Measurements from ENCODE around the gene WHRN. TPM values are rescaled to one million over a fixed set of nuclear protein-coding genes. Genes with fewer than 3 reads are reported as not detected.

Gene WHRN
- total RNA-seq, 4 donors from 2014 or later: 8.1 to 12.6 (median 10.7) TPM

- no peak for DNase-seq (ENCODE audit: extremely low spot score)
- Histone ChIP-seq H3K36me3 (peaks cover 0 to 40% (median 17%) of the 10 kb centered on the region in 4 donors), H3K27ac (replicated peaks in 1 of 4) (no peak overlapping the region), H3K27me3 (no peaks in the 10 kb centered on the region), H3K4me1 (peaks cover 0 to 6% (median 0%) of the 10 kb centered on the region in 4 donors), H3K4me3 (no peak overlapping the region), H3K9me3 (no peaks in the 10 kb centered on the region)
- WGBS: 44% methylated on average over 8 of the region's 15 CpGs
- TF ChIP-seq CTCF (IDR thresholded peaks at IDR 0.05): peak; percentile 70 to 85 (median 74)
- TF ChIP-seq POLR2A (IDR thresholded peaks at IDR 0.05; ENCODE audit: low read depth): no peak
- peak in 1 of 2 donors; percentile 35 for TF ChIP-seq POLR2AphosphoS5 (IDR thresholded peaks at IDR 0.05)
- TF ChIP-seq EP300 (IDR thresholded peaks at IDR 0.05): no peak
- intact Hi-C loops (cut with DNase I): loop anchor here (1.0 to 10.0 kb wide), 5 partner anchors 102 to 609 kb away; partner anchors contain the start of genes ATP6V1G1 and WHRN
These were observed 99.8 kb downstream of the WHRN start for GRCh38 chr9:114405294-114406034.

- no peak for TF ChIP-seq EP300 (IDR thresholded peaks at IDR 0.05)
- no peak for TF ChIP-seq POLR2AphosphoS5 (IDR thresholded peaks at IDR 0.05)
- TF ChIP-seq POLR2A (IDR thresholded peaks at IDR 0.05; ENCODE audit: low read depth): no peak
- TF ChIP-seq CTCF (IDR thresholded peaks at IDR 0.05): no peak
- no peak overlapping the region for H3K27ac ChIP-seq (replicated peaks in 1 of 4)
- intact Hi-C loops (cut with DNase I): loop anchor here (10.0 kb wide), 3 partner anchors 180 to 610 kb away; partner anchors contain the start of gene ATP6V1G1
- no peaks in the 10 kb centered on the region for H3K27me3 ChIP-seq
- H3K36me3 ChIP-seq: peaks cover 0 to 40% (median 17%) of the 10 kb centered on the region in 4 donors
- peaks cover 0 to 6% (median 0%) of the 10 kb centered on the region in 4 donors for H3K4me1 ChIP-seq
- DNase-seq (ENCODE audit: extremely low spot score): no peak
- no peak overlapping the region for H3K4me3 ChIP-seq
- 100% methylated on average over 2 of the region's 2 CpGs for WGBS
- H3K9me3 ChIP-seq: no peaks in the 10 kb centered on the region
These were observed 100.7 kb downstream of the WHRN start for GRCh38 chr9:114404531-114404930.

GRCh38 chr9:114403153-114403756 is 102.0 kb downstream of the WHRN start:
- Histone ChIP-seq H3K4me3 (no peak overlapping the region), H3K27me3 (no peaks in the 10 kb centered on the region), H3K4me1 (peaks cover 4 to 12% (median 5%) of the 10 kb centered on the region in 4 donors), H3K36me3 (peaks cover 0 to 40% (median 17%) of the 10 kb centered on the region in 4 donors), H3K27ac (replicated peaks in 1 of 4) (no peak overlapping the region), H3K9me3 (no peaks in the 10 kb centered on the region)
- intact Hi-C loops (cut with DNase I): loop anchor here (10.0 kb wide), 3 partner anchors 182 to 612 kb away; partner anchors contain the start of gene ATP6V1G1
- no peak for DNase-seq (ENCODE audit: extremely low spot score)
- TF ChIP-seq EP300 (IDR thresholded peaks at IDR 0.05): no peak
- no peak for TF ChIP-seq CTCF (IDR thresholded peaks at IDR 0.05)
- TF ChIP-seq POLR2A (IDR thresholded peaks at IDR 0.05; ENCODE audit: low read depth): no peak
- no peak for TF ChIP-seq POLR2AphosphoS5 (IDR thresholded peaks at IDR 0.05)
- 86% methylated on average over 8 of the region's 16 CpGs for WGBS

- Histone ChIP-seq H3K9me3 (no peaks in the 10 kb centered on the region), H3K4me1 (peaks cover 11 to 29% (median 20%) of the 10 kb centered on the region in 4 donors), H3K27me3 (no peaks in the 10 kb centered on the region), H3K27ac (replicated peaks in 1 of 4) (no peak overlapping the region), H3K4me3 (no peak overlapping the region), H3K36me3 (peaks cover 0 to 27% (median 10%) of the 10 kb centered on the region in 4 donors)
- WGBS: 82% methylated on average over 7 of the region's 7 CpGs
- TF ChIP-seq CTCF (IDR thresholded peaks at IDR 0.05) (no peak), POLR2AphosphoS5 (IDR thresholded peaks at IDR 0.05) (no peak), POLR2A (IDR thresholded peaks at IDR 0.05; ENCODE audit: low read depth) (no peak), EP300 (IDR thresholded peaks at IDR 0.05) (no peak)
- no peak for DNase-seq (ENCODE audit: extremely low spot score)
- intact Hi-C loops (cut with DNase I): loop anchor here (10.0 kb wide), 3 partner anchors 183 to 613 kb away; partner anchors contain the start of gene ATP6V1G1
These were observed 103.9 kb downstream of the WHRN start for GRCh38 chr9:114401344-114401743.
